ENCODE data around the gene MYH9. TPM values are rescaled to one million over a fixed set of nuclear protein-coding genes. Genes with fewer than 3 reads are reported as not detected.

Gene MYH9
- total and polyA plus RNA-seq, 4 donors = 184 to 667 (median 332) TPM

- Histone ChIP-seq H3K27me3 (ENCODE audit: control insufficient read depth in 3 of 3, insufficient read depth in 3 of 3, low read length in 2 of 3) (no peaks in the 10 kb centered on the region), H3K36me3 (ENCODE audit: control insufficient read depth in 4 of 4, insufficient read depth in 4 of 4, low read length in 4 of 4) (peaks cover 40 to 69% (median 48%) of the 10 kb centered on the region in 4 donors), H3K27ac (ENCODE audit: low read depth in 1 of 2, low read length in 1 of 2) (no peak overlapping the region), H3K4me3 (no peak overlapping the region), H3K9ac (ENCODE audit: insufficient read depth in 1 of 2, low read length in 2 of 2) (no peak overlapping the region), H3K4me1 (ENCODE audit: control insufficient read depth in 5 of 5, insufficient read depth in 5 of 5, low read length in 5 of 5) (peaks cover 0 to 2% (median 0%) of the 10 kb centered on the region in 5 donors), H3K9me3 (ENCODE audit: control insufficient read depth in 4 of 4, insufficient read depth in 3 of 4, low read length in 3 of 4) (no peaks in the 10 kb centered on the region)
- TF ChIP-seq CTCF (IDR thresholded peaks at IDR 0.05; ENCODE audit: control extremely low read depth, extremely low read depth) = no peak
- no peak for DNase-seq
- WGBS, 2 donors = 97% methylated on average over 14 of the region's 14 CpGs
- ATAC-seq (ENCODE audit: insufficient read depth, low FRiP score) = no peak
Measured at GRCh38 chr22:36316419-36316818, 71.3 kb downstream of the MYH9 start.

GRCh38 chr22:36315325-36315724 lies 72.4 kb downstream of the MYH9 start:
- no peaks in the 10 kb centered on the region for H3K27me3 ChIP-seq (ENCODE audit: control insufficient read depth in 3 of 3, insufficient read depth in 3 of 3, low read length in 2 of 3)
- no peak overlapping the region for H3K4me3 ChIP-seq
- H3K9me3 ChIP-seq (ENCODE audit: control insufficient read depth in 4 of 4, insufficient read depth in 3 of 4, low read length in 3 of 4) = no peaks in the 10 kb centered on the region
- H3K4me1 ChIP-seq (ENCODE audit: control insufficient read depth in 5 of 5, insufficient read depth in 5 of 5, low read length in 5 of 5) = peaks cover 0 to 2% (median 0%) of the 10 kb centered on the region in 5 donors
- peaks cover 44 to 70% (median 47%) of the 10 kb centered on the region in 4 donors for H3K36me3 ChIP-seq (ENCODE audit: control insufficient read depth in 4 of 4, insufficient read depth in 4 of 4, low read length in 4 of 4)
- ATAC-seq (ENCODE audit: insufficient read depth, low FRiP score) = no peak
- no peak overlapping the region for H3K27ac ChIP-seq (ENCODE audit: low read depth in 1 of 2, low read length in 1 of 2)
- 71 to 85% methylated on average over 7 of the region's 7 CpGs for WGBS, 2 donors
- H3K9ac ChIP-seq (ENCODE audit: insufficient read depth in 1 of 2, low read length in 2 of 2) = no peak overlapping the region
- TF ChIP-seq CTCF (IDR thresholded peaks at IDR 0.05; ENCODE audit: control extremely low read depth, extremely low read depth) = no peak
- DNase-seq = no peak

GRCh38 chr22:36311386-36312085 lies 76.2 kb downstream of the MYH9 start:
- H3K4me1 ChIP-seq (ENCODE audit: control insufficient read depth in 5 of 5, insufficient read depth in 5 of 5, low read length in 5 of 5) = no peaks in the 10 kb centered on the region
- no peak for DNase-seq
- no peaks in the 10 kb centered on the region for H3K27me3 ChIP-seq (ENCODE audit: control insufficient read depth in 3 of 3, insufficient read depth in 3 of 3, low read length in 2 of 3)
- no peaks in the 10 kb centered on the region for H3K9me3 ChIP-seq (ENCODE audit: control insufficient read depth in 4 of 4, insufficient read depth in 3 of 4, low read length in 3 of 4)
- TF ChIP-seq CTCF (IDR thresholded peaks at IDR 0.05; ENCODE audit: control extremely low read depth, extremely low read depth) = no peak
- H3K27ac ChIP-seq (ENCODE audit: low read depth in 1 of 2, low read length in 1 of 2) = no peak overlapping the region
- peaks cover 42 to 64% (median 51%) of the 10 kb centered on the region in 4 donors for H3K36me3 ChIP-seq (ENCODE audit: control insufficient read depth in 4 of 4, insufficient read depth in 4 of 4, low read length in 4 of 4)
- no peak for ATAC-seq (ENCODE audit: insufficient read depth, low FRiP score)
- H3K4me3 ChIP-seq = no peak overlapping the region
- H3K9ac ChIP-seq (ENCODE audit: insufficient read depth in 1 of 2, low read length in 2 of 2) = no peak overlapping the region
- 81 to 86% methylated on average over 18 of the region's 18 CpGs for WGBS, 2 donors

All from lung (tissue), 12 donors.